ENCODE results near the gene DDX4. TPM values are rescaled to one million over a fixed set of nuclear protein-coding genes. Genes with fewer than 3 reads are reported as not detected.

DDX4 gene
- total RNA-seq, 1 experiment from 2014 or later: not detected

GRCh38 chr5:55832446-55832845 lies 94.6 kb downstream of the DDX4 start:
- H3K9me3 ChIP-seq (ENCODE audit: low read length): no peaks in the 10 kb centered on the region
- no peak overlapping the region for H3K27ac ChIP-seq (ENCODE audit: low read length)
- intact Hi-C loops (cut with micrococcal nuclease): no loop called here
- H4K20me1 ChIP-seq (ENCODE audit: low read length): no peaks in the 10 kb centered on the region
- DNase-seq: no peak
- H3K4me1 ChIP-seq (ENCODE audit: insufficient read depth, low read length): no peaks in the 10 kb centered on the region
- no peaks in the 10 kb centered on the region for H3K9me2 ChIP-seq (replicated peaks; ENCODE audit: low read length)
- no peaks in the 10 kb centered on the region for H3F3A ChIP-seq (ENCODE audit: low read length, unreplicated experiment)
- TF ChIP-seq EZH2 (IDR thresholded peaks at IDR 0.05; ENCODE audit: low read length, unreplicated experiment) (no peak), EZH2phosphoT487 (IDR thresholded peaks at IDR 0.05; ENCODE audit: borderline replicate concordance, low read length) (no peak)
- TF ChIP-seq, protein P1, sequence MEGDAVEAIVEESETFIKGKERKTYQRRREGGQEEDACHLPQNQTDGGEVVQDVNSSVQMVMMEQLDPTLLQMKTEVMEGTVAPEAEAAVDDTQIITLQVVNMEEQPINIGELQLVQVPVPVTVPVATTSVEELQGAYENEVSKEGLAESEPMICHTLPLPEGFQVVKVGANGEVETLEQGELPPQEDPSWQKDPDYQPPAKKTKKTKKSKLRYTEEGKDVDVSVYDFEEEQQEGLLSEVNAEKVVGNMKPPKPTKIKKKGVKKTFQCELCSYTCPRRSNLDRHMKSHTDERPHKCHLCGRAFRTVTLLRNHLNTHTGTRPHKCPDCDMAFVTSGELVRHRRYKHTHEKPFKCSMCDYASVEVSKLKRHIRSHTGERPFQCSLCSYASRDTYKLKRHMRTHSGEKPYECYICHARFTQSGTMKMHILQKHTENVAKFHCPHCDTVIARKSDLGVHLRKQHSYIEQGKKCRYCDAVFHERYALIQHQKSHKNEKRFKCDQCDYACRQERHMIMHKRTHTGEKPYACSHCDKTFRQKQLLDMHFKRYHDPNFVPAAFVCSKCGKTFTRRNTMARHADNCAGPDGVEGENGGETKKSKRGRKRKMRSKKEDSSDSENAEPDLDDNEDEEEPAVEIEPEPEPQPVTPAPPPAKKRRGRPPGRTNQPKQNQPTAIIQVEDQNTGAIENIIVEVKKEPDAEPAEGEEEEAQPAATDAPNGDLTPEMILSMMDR (conservative IDR thresholded peaks at IDR 0.05; ENCODE audit: low read depth, low read length): no peak
- no peak overlapping the region for H3K4me3 ChIP-seq (ENCODE audit: low read length)
- no peaks in the 10 kb centered on the region for H3K79me2 ChIP-seq (ENCODE audit: low read length)
- no peaks in the 10 kb centered on the region for H3K36me3 ChIP-seq (ENCODE audit: low read depth, low read length)
- no peak for ATAC-seq
- no TSS peak for BruUV-seq (replicated peaks)
- ChIA-PET POLR2A (ENCODE audit: unreplicated experiment) (no interaction called here), CTCF (no interaction called here)
- no peak overlapping the region for H3K4me2 ChIP-seq (ENCODE audit: low read length)
- no peaks in the 10 kb centered on the region for H3K27me3 ChIP-seq (ENCODE audit: low read length)
- no peak overlapping the region for H2AFZ ChIP-seq (ENCODE audit: low read length)
- no peak overlapping the region for H3K9ac ChIP-seq (ENCODE audit: low read length)

- Histone ChIP-seq H3F3A (ENCODE audit: low read length, unreplicated experiment) (no peaks in the 10 kb centered on the region), H3K9me2 (replicated peaks; ENCODE audit: low read length) (no peaks in the 10 kb centered on the region), H3K36me3 (ENCODE audit: low read depth, low read length) (no peaks in the 10 kb centered on the region), H3K9ac (ENCODE audit: low read length) (no peak overlapping the region), H3K9me3 (ENCODE audit: low read length) (no peaks in the 10 kb centered on the region), H2AFZ (ENCODE audit: low read length) (no peak overlapping the region), H3K4me3 (ENCODE audit: low read length) (no peak overlapping the region), H4K20me1 (ENCODE audit: low read length) (no peaks in the 10 kb centered on the region), H3K4me2 (ENCODE audit: low read length) (no peak overlapping the region), H3K27me3 (ENCODE audit: low read length) (no peaks in the 10 kb centered on the region), H3K27ac (ENCODE audit: low read length) (no peak overlapping the region), H3K4me1 (ENCODE audit: insufficient read depth, low read length) (no peaks in the 10 kb centered on the region), H3K79me2 (ENCODE audit: low read length) (no peaks in the 10 kb centered on the region)
- ChIA-PET POLR2A (ENCODE audit: unreplicated experiment) (no interaction called here), CTCF (no interaction called here)
- DNase-seq (no peak), ATAC-seq (no peak)
- intact Hi-C loops (cut with micrococcal nuclease): no loop called here
- no peak for TF ChIP-seq EZH2phosphoT487 (IDR thresholded peaks at IDR 0.05; ENCODE audit: borderline replicate concordance, low read length)
- BruUV-seq (replicated peaks): no TSS peak
Measured at GRCh38 chr5:55836191-55836590, 98.3 kb downstream of the DDX4 start.

DNA sequence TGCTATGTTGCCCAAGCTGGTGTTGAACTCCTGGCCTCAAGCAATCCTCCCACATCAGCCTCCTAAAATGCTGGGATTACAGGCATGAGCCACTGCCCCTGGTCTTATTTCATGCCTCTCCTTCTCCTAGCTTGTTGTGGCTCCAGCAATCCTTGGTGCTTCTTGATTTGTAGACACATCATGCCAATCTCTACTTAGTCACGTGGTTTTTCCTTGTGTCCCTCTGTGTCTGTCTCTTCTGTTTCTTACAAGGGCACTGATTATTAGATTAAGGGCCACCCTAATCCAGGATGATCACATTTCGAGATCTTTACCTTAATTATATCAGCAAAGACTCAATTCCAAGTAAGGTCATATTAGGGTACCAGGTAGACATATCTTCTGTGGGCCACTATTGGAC lies 104.1 kb downstream of the DDX4 start:
- H3K4me1 ChIP-seq (ENCODE audit: insufficient read depth, low read length): no peaks in the 10 kb centered on the region
- no peaks in the 10 kb centered on the region for H3K79me2 ChIP-seq (ENCODE audit: low read length)
- no TSS peak for BruUV-seq (replicated peaks)
- H2AFZ ChIP-seq (ENCODE audit: low read length): no peak overlapping the region
- H3K9me2 ChIP-seq (replicated peaks; ENCODE audit: low read length): no peaks in the 10 kb centered on the region
- H3K4me3 ChIP-seq (ENCODE audit: low read length): no peak overlapping the region
- POLR2A ChIA-PET (ENCODE audit: unreplicated experiment): no interaction called here
- no peaks in the 10 kb centered on the region for H3F3A ChIP-seq (ENCODE audit: low read length, unreplicated experiment)
- H3K9me3 ChIP-seq (ENCODE audit: low read length): no peaks in the 10 kb centered on the region
- no peak for DNase-seq
- H3K27me3 ChIP-seq (ENCODE audit: low read length): no peaks in the 10 kb centered on the region
- H3K27ac ChIP-seq (ENCODE audit: low read length): no peak overlapping the region
- no peak for ATAC-seq
- H3K36me3 ChIP-seq (ENCODE audit: low read depth, low read length): no peaks in the 10 kb centered on the region
- no peaks in the 10 kb centered on the region for H4K20me1 ChIP-seq (ENCODE audit: low read length)
- TF ChIP-seq EZH2 (IDR thresholded peaks at IDR 0.05; ENCODE audit: low read length, unreplicated experiment) (no peak), EZH2phosphoT487 (IDR thresholded peaks at IDR 0.05; ENCODE audit: borderline replicate concordance, low read length) (no peak)
- TF ChIP-seq, protein P1 (conservative IDR thresholded peaks at IDR 0.05; ENCODE audit: low read depth, low read length): no peak
- H3K4me2 ChIP-seq (ENCODE audit: low read length): no peak overlapping the region
- intact Hi-C loops (cut with micrococcal nuclease): no loop called here
- CTCF ChIA-PET: no interaction called here
- no peak overlapping the region for H3K9ac ChIP-seq (ENCODE audit: low read length)

All from PC-3 (cell line).